ENCODE data around the gene L3MBTL4.
"Not testable (repeated sequence)": the region's sequence is repeated elsewhere in the genome, so short reads cannot be mapped to it uniquely, and the experiment has no call there.

The L3MBTL4 gene

DNA sequence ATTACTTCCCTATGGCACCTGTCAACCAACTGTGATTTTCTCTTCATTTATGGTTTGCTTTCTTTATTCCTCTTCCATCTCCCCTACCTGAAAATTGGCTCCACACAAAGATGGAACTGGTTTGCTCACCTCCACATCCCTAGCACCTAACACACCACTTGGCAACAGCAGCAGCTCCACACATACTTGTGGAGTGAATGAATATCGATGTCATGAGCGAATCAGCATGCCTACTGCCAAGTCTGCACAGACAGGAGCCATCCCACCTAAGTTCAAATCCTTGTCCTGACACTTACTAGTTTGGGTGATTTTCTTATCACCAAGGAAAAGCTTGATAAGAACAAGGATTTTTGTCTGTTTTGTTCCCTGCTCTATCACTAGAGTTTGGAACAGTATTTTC, 328.0 kb downstream of the L3MBTL4 start:
- no peak for FAIRE-seq

- FAIRE-seq = no peak
Observed at GRCh38 chr18:6079406-6079805, 335.3 kb downstream of the L3MBTL4 start.

- no peak for FAIRE-seq
Observed at GRCh38 chr18:6078877-6079276, 335.8 kb downstream of the L3MBTL4 start.

- not testable (repeated sequence) for FAIRE-seq
Observed at GRCh38 chr18:6072423-6072822, 342.3 kb downstream of the L3MBTL4 start.

DNA sequence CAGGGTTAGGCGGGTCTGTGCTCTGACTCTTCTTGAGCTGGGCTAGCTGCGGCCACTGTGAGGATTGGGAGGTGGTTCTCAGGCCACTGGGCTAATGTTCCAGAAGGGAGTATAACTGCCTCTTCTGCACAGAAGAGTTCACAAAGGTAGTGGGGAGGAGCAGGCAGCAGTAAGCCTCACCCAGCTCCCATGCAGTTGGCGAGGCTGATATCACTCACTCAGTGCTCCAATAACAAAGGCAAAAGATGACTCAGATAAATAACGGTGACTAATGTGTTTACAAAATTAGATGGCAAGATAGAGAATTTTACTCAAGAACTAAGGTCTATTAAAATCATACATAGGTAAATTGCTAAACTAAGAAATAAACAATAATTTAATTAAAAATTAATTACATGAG, 345.2 kb downstream of the L3MBTL4 start:
- no peak for FAIRE-seq

DNA sequence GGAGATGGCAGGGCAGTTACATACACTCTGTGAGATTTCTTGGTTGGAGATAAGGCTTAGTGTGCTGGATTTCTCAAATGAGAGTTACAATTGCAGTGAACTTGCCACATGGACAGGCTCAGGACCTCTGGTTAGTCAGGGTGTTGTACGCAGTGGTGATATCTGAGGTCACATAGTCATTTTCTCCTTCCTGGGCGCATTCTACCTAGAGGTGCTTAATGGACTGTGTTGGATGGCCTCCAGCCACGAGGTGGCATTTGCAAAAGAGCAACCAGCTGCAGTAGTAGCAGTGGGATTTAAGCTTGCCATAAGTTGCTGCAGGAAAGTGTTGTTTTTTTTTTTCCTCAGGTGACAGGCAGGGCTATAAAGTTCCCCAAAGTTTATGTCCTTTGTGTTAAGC, 345.6 kb downstream of the L3MBTL4 start:
- no peak for FAIRE-seq

- FAIRE-seq = no peak
Observed at GRCh38 chr18:6060149-6060548, 354.6 kb downstream of the L3MBTL4 start.

DNA sequence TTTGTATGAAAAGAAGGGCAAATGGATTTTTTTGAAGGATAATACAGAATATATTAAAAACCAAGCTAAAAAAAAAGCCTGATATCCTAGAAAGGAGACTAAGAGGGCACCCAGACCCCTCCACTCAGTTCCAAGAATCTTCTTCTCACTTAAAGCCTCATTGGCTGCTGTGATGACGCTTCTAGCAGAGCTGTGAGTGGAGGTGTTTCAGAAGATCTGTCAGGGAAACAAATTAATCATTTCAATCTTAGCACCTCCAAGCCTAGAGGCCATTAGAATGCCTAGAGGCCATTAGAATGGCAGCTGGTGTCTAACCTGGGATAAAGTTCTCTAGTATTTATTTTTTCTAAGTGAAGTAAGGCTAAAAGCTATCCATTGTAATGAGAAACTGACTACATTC, 355.2 kb downstream of the L3MBTL4 start:
- no peak for FAIRE-seq

- FAIRE-seq = no peak
Observed at GRCh38 chr18:6058941-6059340, 355.8 kb downstream of the L3MBTL4 start.

- no peak for FAIRE-seq
Observed at GRCh38 chr18:6057604-6058003, 357.1 kb downstream of the L3MBTL4 start.

GRCh38 chr18:6056171-6056910, 358.4 kb downstream of the L3MBTL4 start:
- no peak for FAIRE-seq

- FAIRE-seq = no peak
Observed at GRCh38 chr18:6055711-6056110, 359.0 kb downstream of the L3MBTL4 start.

GRCh38 chr18:6054256-6054842, 360.4 kb downstream of the L3MBTL4 start:
- FAIRE-seq = no peak

DNA sequence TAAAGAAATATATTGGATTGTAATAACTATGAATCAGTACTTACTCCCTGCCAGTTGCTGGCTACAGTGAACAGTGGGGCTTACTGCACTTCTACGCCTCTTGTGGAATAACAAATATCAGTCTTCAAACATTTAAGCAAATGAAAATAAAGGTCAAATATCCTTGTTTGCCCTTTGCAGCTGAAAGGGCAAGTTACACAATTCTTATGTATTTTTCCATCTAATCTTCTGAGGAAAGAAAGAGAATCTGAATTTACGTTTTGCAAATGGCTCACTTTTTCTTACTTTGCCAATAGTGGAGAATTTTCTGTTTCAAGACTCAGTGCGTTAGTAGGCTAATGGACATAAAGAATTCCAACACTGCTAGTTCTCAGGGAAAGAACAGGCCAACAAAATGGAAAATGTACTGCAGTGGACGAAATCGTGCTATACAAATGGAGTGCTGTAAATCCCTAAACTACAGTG, 362.2 kb downstream of the L3MBTL4 start:
- no peak for FAIRE-seq

DNA sequence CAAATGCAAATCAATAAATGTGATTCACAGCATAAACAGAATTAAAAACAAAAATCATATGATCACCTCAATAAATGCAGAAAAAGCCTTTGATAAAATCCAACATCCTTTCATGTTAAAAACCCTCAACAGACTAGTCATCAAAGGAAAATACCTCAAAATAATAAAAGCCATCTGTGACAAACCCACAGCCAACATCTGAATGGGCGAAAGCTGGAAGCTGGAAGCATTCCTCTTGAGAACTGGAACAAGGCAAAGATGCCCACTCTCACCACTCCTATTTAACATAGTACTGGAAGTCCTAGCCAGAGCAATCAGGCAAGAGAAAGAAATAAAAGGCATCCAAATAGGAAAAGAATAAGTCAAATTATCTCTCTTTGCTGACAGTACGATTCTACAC, 367.1 kb downstream of the L3MBTL4 start:
- not testable (repeated sequence) for FAIRE-seq

DNA sequence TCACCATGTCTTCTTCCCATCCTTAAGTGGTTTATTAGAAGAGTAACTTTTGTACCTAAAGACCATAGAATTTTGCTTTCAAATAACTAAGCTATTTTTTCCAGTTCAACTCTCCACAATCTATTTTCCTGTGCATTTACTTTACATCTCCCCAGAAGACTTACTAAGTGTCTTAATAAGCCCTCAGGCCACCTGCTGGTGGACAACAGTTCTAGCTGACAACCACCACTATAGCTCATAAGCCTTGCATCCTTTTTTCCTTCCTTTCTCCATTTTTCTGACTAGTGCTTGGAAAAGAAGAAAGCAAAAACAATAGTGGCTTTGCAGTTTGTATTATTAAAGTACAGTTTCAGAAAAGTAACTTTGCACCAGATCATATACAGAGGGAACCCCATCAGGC, 369.9 kb downstream of the L3MBTL4 start:
- FAIRE-seq = no peak

DNA sequence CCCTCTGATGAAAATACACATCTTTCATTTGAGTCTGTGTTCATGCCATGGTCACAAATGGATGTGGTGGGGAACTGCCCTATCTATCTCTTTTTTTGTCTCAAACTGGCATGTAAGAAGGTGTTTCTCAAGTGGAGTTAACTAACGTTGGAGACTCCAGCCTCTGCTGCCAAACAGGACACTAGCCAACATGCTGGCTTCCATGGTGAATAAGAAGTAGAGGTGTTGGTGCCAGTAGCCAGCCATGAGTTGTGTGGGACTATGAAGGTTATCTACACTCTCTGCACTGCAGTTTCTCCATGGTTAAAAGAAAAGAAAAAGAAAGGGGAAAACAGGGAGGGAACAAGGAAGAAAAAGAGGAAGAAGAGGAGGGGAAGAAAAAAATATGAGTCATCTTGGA, 370.4 kb downstream of the L3MBTL4 start:
- no peak for FAIRE-seq

DNA sequence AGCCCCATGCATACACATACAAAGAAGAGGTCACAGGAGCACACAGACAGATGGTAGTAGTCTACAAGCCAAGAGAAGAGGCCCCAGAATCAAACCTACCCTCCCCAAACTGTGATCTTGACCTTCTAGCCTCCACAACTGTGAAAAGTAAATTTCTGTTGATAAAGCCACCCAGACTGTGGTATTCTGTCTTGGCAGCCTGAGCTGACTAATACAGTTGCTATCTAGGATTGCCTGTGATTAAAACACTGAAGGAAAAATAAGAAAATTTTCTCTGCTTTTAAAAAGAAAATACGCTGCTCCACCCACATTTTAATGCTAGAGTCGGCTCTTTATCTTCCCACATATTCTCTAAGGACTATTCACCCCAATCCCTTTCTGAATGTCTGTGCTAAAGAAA, 375.7 kb downstream of the L3MBTL4 start:
- FAIRE-seq = no peak

DNA sequence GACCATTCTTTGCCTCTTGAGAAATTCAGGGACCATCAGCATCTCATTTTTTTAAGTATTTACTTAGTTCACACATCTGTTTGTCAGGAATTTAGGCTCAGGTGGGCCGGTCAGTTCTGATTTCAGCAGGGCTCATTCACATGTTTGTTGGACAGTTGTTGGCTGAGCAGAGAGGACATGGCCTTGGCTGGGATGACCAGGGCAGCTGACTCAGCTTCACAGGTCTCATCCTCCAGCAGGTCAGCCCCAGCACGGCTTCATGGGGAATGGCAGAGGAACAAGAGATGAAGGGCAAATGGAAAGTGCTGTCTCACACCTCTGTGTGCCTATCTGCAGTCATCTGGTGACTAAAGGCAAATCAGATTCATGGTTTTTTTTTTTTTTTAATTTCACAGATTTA, 383.3 kb downstream of the L3MBTL4 start:
- no peak for FAIRE-seq

GRCh38 chr18:6031002-6031401, 383.7 kb downstream of the L3MBTL4 start:
- no peak for FAIRE-seq

DNA sequence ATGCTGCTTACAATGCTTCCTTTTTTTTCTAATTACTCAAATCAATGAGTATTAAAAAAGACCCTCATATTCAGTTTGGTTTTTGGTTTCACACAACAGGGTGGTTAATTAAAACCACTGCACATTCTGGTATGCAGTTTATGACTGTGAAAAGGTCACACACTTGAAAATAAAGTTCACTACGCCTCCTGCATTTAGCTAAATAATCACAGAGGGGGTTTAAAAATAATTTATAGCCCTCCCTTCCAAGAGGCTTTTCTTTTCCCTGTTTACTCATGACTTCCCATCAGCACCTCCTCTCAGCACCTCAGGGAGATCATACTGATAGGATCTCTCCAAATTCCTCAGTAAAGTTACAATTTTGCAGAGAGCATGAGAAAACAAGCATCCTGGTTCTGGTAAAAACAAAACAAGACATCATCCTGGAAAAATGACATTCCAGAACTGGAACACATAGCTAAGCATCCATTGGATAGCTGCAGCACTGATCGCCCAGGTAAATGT, 389.9 kb downstream of the L3MBTL4 start:
- no peak for FAIRE-seq

DNA sequence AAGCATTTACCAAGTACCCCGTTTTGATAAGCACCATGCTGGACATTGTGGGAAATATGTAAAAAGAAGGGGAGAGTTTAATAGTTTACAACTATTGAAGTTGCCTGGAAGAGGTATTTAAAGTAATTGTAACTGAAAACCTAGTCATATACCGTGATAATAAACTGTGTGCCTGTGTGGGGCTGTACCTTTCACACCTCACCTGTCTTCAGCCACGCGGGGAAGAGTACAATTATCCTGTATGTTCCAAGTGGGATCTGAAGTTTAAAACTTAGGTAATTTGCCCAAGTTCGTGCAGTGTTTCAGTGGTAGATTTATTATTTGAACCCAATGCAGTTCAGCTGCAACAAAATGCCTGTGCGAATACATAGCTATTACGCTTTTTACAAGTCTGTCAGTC, 391.2 kb downstream of the L3MBTL4 start:
- no peak for FAIRE-seq

GRCh38 chr18:6022845-6023244, 391.9 kb downstream of the L3MBTL4 start:
- no peak for FAIRE-seq

GRCh38 chr18:6022074-6022444, 392.7 kb downstream of the L3MBTL4 start:
- FAIRE-seq = no peak

All from G401.6 (cell line).